HAP-1 (cell line): ENCODE data around the gene OR10A6.

Experiments used
- DNase-seq, 2 experiments: peaks; one replicate each; pipeline ENCODE4 v3.0.0-alpha.2; 2016 to 2020; ENCODE audit warnings: low spot score in 2 of 2
- H3K27me3 ChIP-seq: fragments of 250-450 bp; sonication (Bioruptor Pico); 2 replicates; pipeline ENCODE4 v1.5.1; 2020; ENCODE audit warnings: low read depth, mild to moderate bottlenecking, moderate library complexity
- H3K36me3 ChIP-seq: fragments of 250-450 bp; sonication (Bioruptor Pico); replicated peaks from 2 replicates; pipeline ENCODE4 v1.5.1; 2020; ENCODE audit warnings: mild to moderate bottlenecking
- H3K4me1 ChIP-seq: fragments of 250-450 bp; sonication (Bioruptor Pico); 2 replicates; pipeline ENCODE4 v1.5.1; 2020; ENCODE audit warnings: mild to moderate bottlenecking
- H3K4me3 ChIP-seq: fragments of 250-450 bp; sonication (Bioruptor Pico); 2 replicates; pipeline ENCODE4 v1.5.1; 2020; ENCODE audit warnings: mild to moderate bottlenecking, moderate library complexity
- H3K9me3 ChIP-seq: fragments of 250-450 bp; sonication (Bioruptor Pico); 2 replicates; pipeline ENCODE4 v1.5.1; 2020; ENCODE audit warnings: mild to moderate bottlenecking, moderate library complexity
- in situ Hi-C: fragments of 300-500 bp; cut with MboI; formaldehyde crosslinking; loops from 3 replicates; pipeline ENCODE4 v1.14.3; 2020; ENCODE audit warnings: low sequenced_read_pairs, inconsistent platforms, mixed read lengths

The OR10A6 gene

GRCh38 chr11:7904917-7905316, 26.2 kb downstream of the OR10A6 start:
- Histone ChIP-seq H3K27me3 (peaks cover 11% of the 10 kb centered on the region), H3K36me3 (no peaks in the 10 kb centered on the region), H3K4me3 (no peak overlapping the region), H3K9me3 (no peaks in the 10 kb centered on the region), H3K4me1 (no peaks in the 10 kb centered on the region)
- DNase-seq = no peak
- in situ Hi-C loops = no loop called here

- in situ Hi-C loops = no loop called here
- Histone ChIP-seq H3K27me3 (peaks cover 11% of the 10 kb centered on the region), H3K36me3 (no peaks in the 10 kb centered on the region), H3K9me3 (no peaks in the 10 kb centered on the region), H3K4me3 (no peak overlapping the region), H3K4me1 (no peaks in the 10 kb centered on the region)
- no peak for DNase-seq
These were observed 27.1 kb downstream of the OR10A6 start for GRCh38 chr11:7903940-7904339.

- DNase-seq = no peak
- no peaks in the 10 kb centered on the region for H3K9me3 ChIP-seq
- in situ Hi-C loops = no loop called here
- no peaks in the 10 kb centered on the region for H3K36me3 ChIP-seq
- H3K27me3 ChIP-seq = peaks cover 8% of the 10 kb centered on the region
- H3K4me3 ChIP-seq = no peak overlapping the region
- no peaks in the 10 kb centered on the region for H3K4me1 ChIP-seq
These were observed 29.7 kb downstream of the OR10A6 start for GRCh38 chr11:7901319-7901854.

- no peaks in the 10 kb centered on the region for H3K9me3 ChIP-seq
- H3K4me3 ChIP-seq = no peak overlapping the region
- in situ Hi-C loops = no loop called here
- no peaks in the 10 kb centered on the region for H3K36me3 ChIP-seq
- DNase-seq = no peak
- no peaks in the 10 kb centered on the region for H3K4me1 ChIP-seq
- peaks cover 8% of the 10 kb centered on the region for H3K27me3 ChIP-seq
These were observed 30.4 kb downstream of the OR10A6 start for GRCh38 chr11:7900686-7901085.

- DNase-seq = no peak
- in situ Hi-C loops = no loop called here
- Histone ChIP-seq H3K27me3 (peaks cover 8% of the 10 kb centered on the region), H3K9me3 (no peaks in the 10 kb centered on the region), H3K4me1 (no peaks in the 10 kb centered on the region), H3K4me3 (no peak overlapping the region), H3K36me3 (no peaks in the 10 kb centered on the region)
These were observed 31.6 kb downstream of the OR10A6 start for GRCh38 chr11:7899418-7899817.

- no peaks in the 10 kb centered on the region for H3K36me3 ChIP-seq
- DNase-seq = no peak
- H3K4me3 ChIP-seq = no peak overlapping the region
- in situ Hi-C loops = no loop called here
- H3K9me3 ChIP-seq = no peaks in the 10 kb centered on the region
- peaks cover 8% of the 10 kb centered on the region for H3K27me3 ChIP-seq
- H3K4me1 ChIP-seq = no peaks in the 10 kb centered on the region
These were observed 32.3 kb downstream of the OR10A6 start for GRCh38 chr11:7898666-7899283.

GRCh38 chr11:7896009-7896785, 34.9 kb downstream of the OR10A6 start:
- Histone ChIP-seq H3K9me3 (no peaks in the 10 kb centered on the region), H3K4me3 (no peak overlapping the region), H3K27me3 (peaks cover 5% of the 10 kb centered on the region), H3K36me3 (no peaks in the 10 kb centered on the region), H3K4me1 (no peaks in the 10 kb centered on the region)
- DNase-seq = no peak
- in situ Hi-C loops = no loop called here

- H3K27me3 ChIP-seq = peaks cover 21% of the 10 kb centered on the region
- H3K9me3 ChIP-seq = no peaks in the 10 kb centered on the region
- in situ Hi-C loops = no loop called here
- no peak for DNase-seq
- H3K4me3 ChIP-seq = no peak overlapping the region
- no peaks in the 10 kb centered on the region for H3K4me1 ChIP-seq
- no peaks in the 10 kb centered on the region for H3K36me3 ChIP-seq
These were observed 36.8 kb downstream of the OR10A6 start for GRCh38 chr11:7894251-7894650.

GRCh38 chr11:7893796-7894195, 37.3 kb downstream of the OR10A6 start:
- Histone ChIP-seq H3K4me1 (no peaks in the 10 kb centered on the region), H3K36me3 (no peaks in the 10 kb centered on the region), H3K9me3 (no peaks in the 10 kb centered on the region), H3K4me3 (no peak overlapping the region), H3K27me3 (peaks cover 26% of the 10 kb centered on the region)
- DNase-seq = no peak
- in situ Hi-C loops = no loop called here

GRCh38 chr11:7892840-7893254, 38.2 kb downstream of the OR10A6 start:
- Histone ChIP-seq H3K9me3 (no peaks in the 10 kb centered on the region), H3K36me3 (no peaks in the 10 kb centered on the region), H3K27me3 (peaks cover 29% of the 10 kb centered on the region), H3K4me3 (no peak overlapping the region), H3K4me1 (no peaks in the 10 kb centered on the region)
- DNase-seq = peak in 1 of 2 experiments; percentile 58
- in situ Hi-C loops = no loop called here

GRCh38 chr11:7892059-7892699, 38.9 kb downstream of the OR10A6 start:
- Histone ChIP-seq H3K27me3 (peaks cover 30% of the 10 kb centered on the region), H3K9me3 (no peaks in the 10 kb centered on the region), H3K4me1 (no peaks in the 10 kb centered on the region), H3K36me3 (no peaks in the 10 kb centered on the region), H3K4me3 (no peak overlapping the region)
- in situ Hi-C loops = no loop called here
- DNase-seq = no peak

GRCh38 chr11:7890417-7891172, 40.5 kb downstream of the OR10A6 start:
- DNase-seq = no peak

GRCh38 chr11:7889985-7890384, 41.1 kb downstream of the OR10A6 start:
- DNase-seq = no peak
- no peaks in the 10 kb centered on the region for H3K4me1 ChIP-seq
- in situ Hi-C loops = no loop called here

More at GRCh38 chr11:7890417-7891172, 40.5 kb downstream of the OR10A6 start:
- Histone ChIP-seq H3K4me1 (no peaks in the 10 kb centered on the region), H3K4me3 (no peak overlapping the region), H3K36me3 (no peaks in the 10 kb centered on the region), H3K27me3 (peaks cover 32% of the 10 kb centered on the region), H3K9me3 (no peaks in the 10 kb centered on the region)
- in situ Hi-C loops = no loop called here

More at GRCh38 chr11:7889985-7890384, 41.1 kb downstream of the OR10A6 start:
- Histone ChIP-seq H3K4me3 (no peak overlapping the region), H3K27me3 (peaks cover 32% of the 10 kb centered on the region), H3K9me3 (no peaks in the 10 kb centered on the region), H3K36me3 (no peaks in the 10 kb centered on the region)
